Measurements from ENCODE around the gene PLA2G4B. TPM values are rescaled to one million over a fixed set of nuclear protein-coding genes. Genes with fewer than 3 reads are reported as not detected.

The PLA2G4B gene
- total and polyA plus RNA-seq, 2 of the 8 experiments (the other 6 are each of a cell fraction or from before 2014, with no cell fraction given): 4.2 to 9.2 TPM

DNA sequence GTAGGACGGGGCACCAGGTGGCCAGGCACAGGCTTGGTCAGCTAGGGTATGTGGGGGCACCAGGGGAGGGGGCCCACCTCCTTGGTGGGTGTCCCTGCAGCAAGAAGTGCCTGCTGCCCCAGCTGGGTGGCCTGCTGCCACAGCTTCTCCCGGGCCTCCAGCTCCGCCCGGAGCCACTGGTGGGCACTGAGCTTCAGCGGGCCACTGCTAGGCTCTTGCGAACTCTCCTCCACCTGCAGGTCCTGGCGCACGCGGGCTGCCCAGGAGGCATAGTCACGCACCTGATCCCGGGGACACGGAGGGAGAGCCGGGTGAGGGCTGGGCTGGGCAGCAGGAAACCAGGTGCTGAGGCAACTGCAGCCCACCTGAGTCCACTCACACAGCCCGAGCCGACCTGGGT is 29.7 kb downstream of the PLA2G4B start:
- H3K4ac ChIP-seq (replicated peaks; ENCODE audit: insufficient read length, low read depth, low read length): no peak overlapping the region
- 91% methylated on average over 11 of the region's 15 CpGs; no CpG with 5 or more reads in 1 of the 2 experiments for whole genome bisulfite sequencing, 2 experiments (ENCODE audit: extremely low coverage in 1 of 2, insufficient coverage in 1 of 2, insufficient read length in 1 of 2, insufficient replicate concordance in 2 of 2, low coverage in 1 of 2, low lambda C conversion rate in 2 of 2, missing lambda C conversion rate in 1 of 2)
- POLR2A ChIA-PET (ENCODE audit: partially characterized antibody): interaction anchor here (1.0 kb wide), 1 partner anchor 13 kb away, joined by 5 read pairs; no protein-coding TSS in a partner anchor
- TF ChIP-seq CHD1 (IDR thresholded peaks at IDR 0.05; ENCODE audit: low read depth, low read length) (no peak), EP300 (IDR thresholded peaks at IDR 0.05; ENCODE audit: borderline replicate concordance in 1 of 2, low read depth in 2 of 2, low read length in 2 of 2) (no peak), TAF7 (optimal IDR thresholded peaks at IDR 0.05; ENCODE audit: borderline replicate concordance, low read depth, low read length) (no peak)
- TF ChIP-seq, protein P1, sequence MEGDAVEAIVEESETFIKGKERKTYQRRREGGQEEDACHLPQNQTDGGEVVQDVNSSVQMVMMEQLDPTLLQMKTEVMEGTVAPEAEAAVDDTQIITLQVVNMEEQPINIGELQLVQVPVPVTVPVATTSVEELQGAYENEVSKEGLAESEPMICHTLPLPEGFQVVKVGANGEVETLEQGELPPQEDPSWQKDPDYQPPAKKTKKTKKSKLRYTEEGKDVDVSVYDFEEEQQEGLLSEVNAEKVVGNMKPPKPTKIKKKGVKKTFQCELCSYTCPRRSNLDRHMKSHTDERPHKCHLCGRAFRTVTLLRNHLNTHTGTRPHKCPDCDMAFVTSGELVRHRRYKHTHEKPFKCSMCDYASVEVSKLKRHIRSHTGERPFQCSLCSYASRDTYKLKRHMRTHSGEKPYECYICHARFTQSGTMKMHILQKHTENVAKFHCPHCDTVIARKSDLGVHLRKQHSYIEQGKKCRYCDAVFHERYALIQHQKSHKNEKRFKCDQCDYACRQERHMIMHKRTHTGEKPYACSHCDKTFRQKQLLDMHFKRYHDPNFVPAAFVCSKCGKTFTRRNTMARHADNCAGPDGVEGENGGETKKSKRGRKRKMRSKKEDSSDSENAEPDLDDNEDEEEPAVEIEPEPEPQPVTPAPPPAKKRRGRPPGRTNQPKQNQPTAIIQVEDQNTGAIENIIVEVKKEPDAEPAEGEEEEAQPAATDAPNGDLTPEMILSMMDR (IDR thresholded peaks at IDR 0.05; ENCODE audit: control extremely low read depth in 1 of 3, insufficient read depth in 1 of 3, low read depth in 1 of 3, low read length in 3 of 3): no peak

More for the DNA sequence above, 29.7 kb downstream of the PLA2G4B start:
- no peak overlapping the region for H3K56ac ChIP-seq (replicated peaks; ENCODE audit: insufficient read length, low read depth, low read length)
- peaks cover 0 to 2% of the 10 kb centered on the region in 2 experiments for H4K20me1 ChIP-seq (replicated peaks in 1 of 2; ENCODE audit: control insufficient read depth in 1 of 2, insufficient read depth in 2 of 2, low read length in 2 of 2)
- no peak overlapping the region for H2BK20ac ChIP-seq (ENCODE audit: low read length)
- H2AK5ac ChIP-seq (ENCODE audit: low read depth, low read length): no peak overlapping the region
- H2BK15ac ChIP-seq (ENCODE audit: low read length): no peak overlapping the region
- no peak overlapping the region for H3K4me3 ChIP-seq (ENCODE audit: extremely low read depth in 1 of 4, insufficient read depth in 2 of 4, low read depth in 3 of 4, low read length in 4 of 4)
- H3K27ac ChIP-seq (ENCODE audit: low read depth, low read length): no peak overlapping the region
- H3K79me2 ChIP-seq (ENCODE audit: control insufficient read depth in 1 of 2, insufficient read depth in 2 of 2, low read length in 2 of 2): no peaks in the 10 kb centered on the region
- H3K23me2 ChIP-seq (ENCODE audit: low read depth, low read length): no peaks in the 10 kb centered on the region
- no peak overlapping the region for H3K9ac ChIP-seq (replicated peaks in 1 of 4; ENCODE audit: extremely low read depth in 1 of 4, low read depth in 3 of 4, low read length in 3 of 4)
- H3K4me1 ChIP-seq (replicated peaks in 1 of 4; ENCODE audit: control insufficient read depth in 3 of 4, insufficient read depth in 4 of 4, low read length in 3 of 4): peaks cover 0 to 3% (median 2%) of the 10 kb centered on the region in 4 experiments; a peak in 3 of 7 replicates
- H2AFZ ChIP-seq (ENCODE audit: low read length): no peak overlapping the region
- no peaks in the 10 kb centered on the region for H3K36me3 ChIP-seq (ENCODE audit: control insufficient read depth in 2 of 4, insufficient read depth in 4 of 4, low read length in 3 of 4)
- no peak overlapping the region for H4K91ac ChIP-seq (replicated peaks; ENCODE audit: insufficient read length, low read length)
- H2BK5ac ChIP-seq (ENCODE audit: low read depth, low read length): no peak overlapping the region
- no peaks in the 10 kb centered on the region for H3K27me3 ChIP-seq (replicated peaks in 1 of 4; ENCODE audit: control insufficient read depth in 3 of 4, extremely low read depth in 1 of 4, insufficient read depth in 3 of 4, low read length in 3 of 4)
- CTCF ChIA-PET (ENCODE audit: partially characterized antibody): interaction anchor here (0.7 to 4.1 kb wide), 6 partner anchors 10 to 36 kb away, joined by 3 to 22 read pairs (median 4); no protein-coding TSS in a partner anchor
- H3K18ac ChIP-seq (ENCODE audit: extremely low read depth, low read length): no peak overlapping the region
- DNase-seq (ENCODE audit: low read depth in 1 of 2, low spot score in 2 of 2) (no peak), FAIRE-seq (no peak)
- H3K14ac ChIP-seq (ENCODE audit: insufficient read length): no peak overlapping the region
- H3K4me2 ChIP-seq (ENCODE audit: insufficient read depth in 1 of 2, low read depth in 2 of 2, low read length in 2 of 2): no peak overlapping the region
- no peak overlapping the region for H2BK12ac ChIP-seq (ENCODE audit: low read depth, low read length)
- no peak overlapping the region; the same call in 1 of the 2 replicates for H4K8ac ChIP-seq (ENCODE audit: extremely low read depth, insufficient read depth, low read length)
- no peak overlapping the region for H2BK120ac ChIP-seq (replicated peaks; ENCODE audit: low read depth, low read length)
- no peak overlapping the region for H4K5ac ChIP-seq (ENCODE audit: insufficient read length, low read depth, low read length)
- H3K79me1 ChIP-seq (ENCODE audit: low read depth, low read length): no peaks in the 10 kb centered on the region
- no peak overlapping the region for H3K23ac ChIP-seq (ENCODE audit: insufficient read length)
- no peaks in the 10 kb centered on the region for H3K9me3 ChIP-seq (ENCODE audit: insufficient read depth in 2 of 2, low read depth in 1 of 2, low read length in 1 of 2)
